GM18519 (cell line): ENCODE measurements around the gene SOWAHD.
"Not testable (repeated sequence)": the region's sequence is repeated elsewhere in the genome, so short reads cannot be mapped to it uniquely, and the experiment has no call there.

Experiments used
- ATAC-seq: cut with Tn5 transposase; IDR thresholded peaks from one replicate; pipeline ENCODE4 v1.9.1; 2021; ENCODE audit warnings: mild to moderate bottlenecking, moderate library complexity; ENCODE audit not compliant: unreplicated experiment, low FRiP score

Gene SOWAHD

DNA sequence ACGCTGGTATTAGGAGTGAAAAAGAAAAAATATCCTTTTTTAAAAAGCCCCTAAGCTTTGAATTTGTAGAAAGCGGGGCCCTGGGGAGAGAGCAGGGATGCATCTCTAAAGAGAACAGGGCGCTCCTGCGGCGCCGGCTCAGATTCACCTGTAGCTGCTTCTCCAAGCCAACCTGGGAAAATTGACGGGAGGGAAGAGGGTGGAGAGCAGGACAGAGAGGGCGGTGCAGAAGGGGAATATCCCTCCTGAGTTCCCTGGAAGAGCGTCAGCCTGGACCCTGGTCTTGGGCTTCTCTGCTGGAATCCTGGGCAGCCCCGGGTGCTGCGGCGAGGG is 776 bp upstream of the SOWAHD start:
- no peak for ATAC-seq

DNA sequence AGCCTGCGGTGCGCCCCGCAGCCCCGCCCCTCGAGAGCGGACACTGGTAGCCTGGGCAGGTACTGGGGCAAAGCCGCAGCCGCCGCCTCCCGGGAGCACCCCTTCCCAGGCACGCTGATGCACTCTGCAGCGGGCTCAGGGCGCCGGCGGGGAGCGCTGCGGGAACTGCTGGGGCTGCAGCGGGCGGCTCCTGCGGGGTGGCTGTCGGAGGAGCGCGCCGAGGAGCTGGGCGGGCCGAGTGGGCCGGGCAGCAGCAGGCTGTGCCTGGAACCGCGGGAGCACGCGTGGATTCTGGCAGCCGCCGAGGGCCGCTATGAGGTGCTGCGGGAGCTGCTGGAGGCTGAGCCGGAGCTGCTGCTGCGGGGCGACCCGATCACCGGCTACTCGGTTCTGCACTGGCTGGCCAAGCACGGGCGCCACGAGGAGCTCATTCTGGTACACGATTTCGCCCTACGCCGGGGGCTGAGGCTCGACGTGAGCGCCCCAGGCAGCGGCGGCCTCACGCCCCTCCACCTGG is 401 bp downstream of the SOWAHD start:
- ATAC-seq, result no peak

GRCh38 chrX:119759248-119759766 is 919 bp downstream of the SOWAHD start:
- no peak for ATAC-seq

GRCh38 chrX:119760026-119760877 is 1.9 kb downstream of the SOWAHD start:
- ATAC-seq, result no peak

- no peak for ATAC-seq
Measured at GRCh38 chrX:119762718-119763117, 4.3 kb downstream of the SOWAHD start.

DNA sequence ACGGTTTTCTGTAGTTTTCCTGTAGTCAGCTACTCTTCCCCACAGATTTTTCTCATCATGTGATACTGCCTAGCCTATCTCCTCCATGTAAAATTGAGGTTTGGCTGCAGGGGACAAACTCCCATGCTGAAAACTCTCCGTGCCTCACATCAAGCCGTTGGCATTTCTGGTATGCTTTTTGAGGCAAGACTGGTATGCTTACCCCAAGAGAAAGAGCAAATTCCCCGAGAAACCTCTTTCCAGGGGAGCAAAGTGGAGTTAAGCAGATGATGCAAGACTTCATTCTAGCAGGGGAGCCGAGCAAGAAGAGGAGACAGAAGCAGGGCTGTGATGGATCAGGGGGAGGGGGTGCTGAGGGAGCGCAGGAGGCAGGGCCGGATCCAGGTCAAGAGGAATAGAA is 4.8 kb downstream of the SOWAHD start:
- ATAC-seq, result no peak

DNA sequence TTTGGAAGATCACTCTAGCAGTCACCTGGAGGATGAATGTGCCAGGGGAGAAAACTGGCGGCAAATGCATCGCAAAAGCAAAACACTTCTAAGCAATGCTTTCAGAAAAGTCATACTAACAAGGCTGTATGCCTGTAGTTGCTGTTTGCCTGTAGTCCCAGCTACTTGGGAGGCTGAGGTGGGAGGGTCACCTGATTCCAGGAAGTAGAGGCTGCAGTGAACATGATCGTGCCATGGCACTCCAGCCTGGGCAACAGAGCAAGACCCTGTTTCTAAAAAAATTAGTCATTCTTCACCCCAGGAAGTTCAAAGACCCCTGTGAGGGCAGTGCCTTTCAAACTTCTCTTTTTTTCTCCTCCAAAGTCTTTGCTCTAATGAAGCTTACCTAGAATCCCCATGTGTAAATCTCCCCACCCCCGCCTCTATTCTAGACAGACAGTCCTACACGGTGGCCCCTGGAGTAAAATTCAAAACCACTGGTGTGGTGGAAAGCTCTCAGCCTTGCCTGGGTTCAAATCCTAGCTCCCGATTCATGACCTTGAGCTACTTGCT is 5.5 kb downstream of the SOWAHD start:
- ATAC-seq, result no peak

- not testable (repeated sequence) for ATAC-seq
Measured at GRCh38 chrX:119768436-119768835, 10.0 kb downstream of the SOWAHD start.

DNA sequence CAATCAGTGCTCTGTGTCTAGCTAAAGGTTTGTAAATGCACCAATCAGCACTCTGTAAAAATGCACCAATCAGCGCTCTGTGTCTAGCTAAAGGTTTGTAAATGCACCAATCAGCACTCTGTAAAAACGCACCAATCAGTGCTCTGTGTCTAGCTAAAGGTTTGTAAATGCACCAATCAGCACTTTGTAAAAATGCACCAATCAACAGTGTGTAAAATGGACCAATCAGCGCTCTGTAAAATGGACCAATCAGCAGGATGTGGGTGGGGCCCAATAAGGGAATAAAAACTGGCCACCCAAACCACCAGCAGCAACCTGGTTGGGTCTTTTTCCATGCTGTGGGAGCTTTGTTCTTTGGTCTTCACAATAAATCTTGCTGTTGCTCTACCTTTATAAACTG is 11.0 kb downstream of the SOWAHD start:
- not testable (repeated sequence) for ATAC-seq

- no peak for ATAC-seq
Measured at GRCh38 chrX:119775517-119776238, 17.3 kb downstream of the SOWAHD start.

- ATAC-seq, result no peak
Measured at GRCh38 chrX:119778829-119779228, 20.4 kb downstream of the SOWAHD start.

DNA sequence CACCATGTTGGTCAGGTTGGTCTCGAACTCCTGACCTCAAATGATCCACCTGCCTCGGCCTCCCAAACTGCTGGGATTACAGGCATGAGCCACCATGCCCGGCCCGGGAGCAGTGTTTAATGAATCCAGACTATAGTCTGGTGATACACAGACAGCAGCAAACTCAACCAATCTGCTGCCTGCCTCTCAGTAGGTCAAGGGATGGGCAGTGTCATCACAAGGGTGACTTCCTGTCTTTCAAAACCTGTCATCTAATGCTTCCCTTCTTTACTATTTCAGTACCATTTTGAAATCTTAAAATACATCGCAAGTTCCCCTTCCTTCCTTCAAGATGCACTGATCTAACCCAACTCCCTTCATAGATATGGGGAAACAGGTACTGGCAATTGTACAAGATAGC is 24.6 kb downstream of the SOWAHD start:
- ATAC-seq, result no peak

DNA sequence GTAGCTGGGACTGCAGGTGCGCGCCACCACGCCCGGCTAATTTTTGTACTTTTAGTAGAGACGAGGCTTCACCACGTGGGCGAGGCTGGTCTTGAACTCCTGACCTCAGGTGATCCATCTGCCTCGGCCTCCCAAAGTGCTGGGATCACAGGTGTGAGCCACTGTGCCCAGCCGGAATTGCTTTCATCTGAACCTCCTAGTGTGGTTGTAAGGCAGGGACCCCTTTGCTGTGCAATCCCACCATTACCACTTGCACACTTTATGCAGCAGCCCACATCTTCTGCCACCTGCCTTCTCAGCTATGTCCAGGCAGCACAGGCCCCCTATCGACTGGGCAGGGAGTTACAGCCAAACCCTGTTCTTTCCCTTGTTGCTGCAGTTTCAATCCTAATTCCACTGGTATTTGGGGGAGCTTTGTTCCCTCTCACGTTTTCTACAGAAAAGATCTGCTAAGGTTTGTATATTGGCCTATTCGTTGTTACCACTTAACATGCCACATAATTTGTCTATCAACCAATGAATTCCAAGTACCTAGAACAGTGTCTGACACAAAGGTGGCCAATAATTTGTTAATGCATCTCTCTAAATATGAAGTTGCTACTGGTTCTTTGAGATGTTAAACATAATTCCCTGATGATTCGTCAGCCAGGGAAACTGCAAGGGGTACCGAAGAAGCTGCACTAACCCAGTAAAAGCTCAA is 26.5 kb downstream of the SOWAHD start:
- ATAC-seq, result no peak

DNA sequence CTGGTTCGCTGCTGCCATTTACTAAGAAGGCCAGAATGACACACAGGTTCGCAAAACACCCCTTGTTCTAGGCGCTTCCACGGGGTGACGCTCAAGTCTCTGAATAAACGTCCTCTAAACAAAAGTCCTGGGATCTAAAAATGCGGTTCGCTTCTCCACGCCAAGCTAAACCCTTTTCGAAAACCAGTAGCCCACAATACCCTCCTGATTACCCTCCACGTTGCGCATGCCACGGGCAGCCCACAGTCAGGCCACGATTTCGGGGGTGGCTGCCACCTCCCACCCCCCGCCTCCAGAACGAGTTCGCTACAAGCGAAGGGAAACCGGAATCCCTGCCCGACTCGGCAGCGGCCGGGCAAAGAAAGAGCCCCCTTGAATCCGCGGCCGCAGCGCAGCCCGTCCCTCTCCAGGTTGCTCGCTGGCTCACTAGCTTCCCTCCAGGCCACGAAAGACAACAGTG is 32.6 kb downstream of the SOWAHD start:
- no peak for ATAC-seq

DNA sequence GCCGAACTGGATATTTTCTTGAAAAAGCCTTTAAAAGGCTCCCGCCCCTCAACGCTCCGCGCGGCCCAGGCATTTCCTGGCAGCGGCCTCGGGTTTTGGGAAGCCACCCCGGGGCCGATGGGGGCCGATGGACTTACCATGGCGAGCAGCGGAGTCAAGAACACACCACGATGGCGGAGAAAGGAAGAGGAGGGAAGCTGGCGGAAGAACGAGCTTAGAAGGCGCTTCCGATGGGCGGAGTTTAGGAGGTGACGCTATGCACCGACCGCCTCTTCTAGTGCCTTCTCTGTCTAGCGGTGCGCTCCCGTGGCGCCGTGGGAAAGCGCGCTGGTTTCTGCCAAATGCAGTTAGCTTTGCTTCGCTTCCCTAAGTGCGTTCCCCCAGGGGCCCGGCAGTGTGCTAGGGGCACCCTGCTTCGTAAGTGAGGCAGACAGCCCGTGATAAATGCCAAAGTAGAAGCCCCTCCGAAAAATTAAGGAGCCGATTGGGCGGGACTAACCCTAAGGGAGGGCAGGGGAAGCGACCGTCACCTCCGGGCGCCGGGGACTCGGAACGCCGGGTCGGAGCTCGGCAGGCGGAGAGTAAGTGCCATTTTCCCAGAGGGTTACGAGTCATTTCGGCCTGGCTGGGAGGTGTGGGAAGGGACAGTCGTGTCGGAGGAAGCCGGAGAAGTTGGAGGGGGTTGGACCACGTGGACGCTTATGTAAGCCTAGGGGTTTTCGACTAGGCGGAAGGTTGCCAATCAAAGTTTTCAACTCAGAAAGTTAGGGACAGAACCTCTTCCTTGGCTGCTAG is 33.2 kb downstream of the SOWAHD start, which contains the start of gene RPL39:
Gene RPL39 (minus strand): TSS at position 194 of the 795 bp plus-strand sequence. CDS start 54 bp downstream, at position 140.
- peak; percentile 85 for ATAC-seq

DNA sequence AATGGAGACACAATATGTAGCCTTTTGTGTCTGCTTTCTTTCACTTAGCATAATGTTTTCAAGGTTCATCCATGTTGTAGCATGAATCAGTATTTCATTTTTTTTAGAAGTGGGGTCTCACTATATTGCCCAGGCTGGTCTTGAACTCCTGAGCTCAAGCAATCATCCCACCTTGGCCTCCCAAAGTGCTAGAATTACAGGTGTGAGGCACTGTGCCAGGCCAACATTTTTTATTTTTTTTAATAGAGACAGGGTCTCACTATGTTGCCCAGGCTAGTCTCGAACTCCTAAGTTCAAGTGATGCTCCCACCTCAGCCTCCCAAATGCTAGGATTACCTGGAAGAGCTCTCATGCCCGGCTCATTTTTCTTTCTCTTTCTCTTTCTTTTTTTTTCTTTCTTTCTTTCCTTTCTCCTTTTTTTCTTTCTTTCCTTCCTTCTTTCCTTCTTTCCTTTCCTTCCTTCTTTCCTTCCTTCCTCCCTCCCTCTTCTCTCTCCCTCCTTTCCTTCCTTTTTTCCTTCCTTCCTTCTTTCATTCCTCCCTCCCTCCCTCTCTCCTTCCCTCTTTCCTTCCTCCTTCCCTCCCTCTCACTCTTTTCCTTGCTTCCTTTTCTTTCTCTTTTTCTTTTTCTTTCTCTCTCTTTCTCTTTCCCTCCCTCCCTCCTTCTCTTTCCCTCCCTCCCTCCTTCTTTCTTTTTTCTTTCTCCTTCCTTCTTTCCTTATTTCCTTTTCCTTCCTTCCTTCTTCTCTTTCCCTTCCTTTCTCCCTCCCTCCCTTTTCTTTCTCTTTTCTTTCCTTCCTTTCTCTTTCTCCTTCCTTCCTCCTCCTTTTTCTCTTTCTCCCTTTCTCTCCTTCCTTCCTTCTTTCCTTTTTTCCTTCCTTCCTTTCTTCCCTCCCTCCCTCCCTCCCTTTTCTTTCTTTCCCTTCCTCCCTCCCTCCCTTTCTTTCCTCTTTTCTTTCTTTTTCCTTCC is 43.1 kb downstream of the SOWAHD start:
- no peak for ATAC-seq

GRCh38 chrX:119802546-119802945 is 44.2 kb downstream of the SOWAHD start:
- no peak for ATAC-seq

- ATAC-seq, result not testable (repeated sequence)
Measured at GRCh38 chrX:119808461-119808860, 50.1 kb downstream of the SOWAHD start.
